SK-N-DZ (cell line): ENCODE measurements around the gene BCL11A.

Experiments used
- DNase-seq: peaks from one replicate; pipeline ENCODE4 v3.0.0-alpha.2; 2015; ENCODE audit warnings: low spot score

BCL11A gene

GRCh38 chr2:60527762-60528161 is 25.7 kb downstream of the BCL11A start:
- DNase-seq, result no peak

GRCh38 chr2:60526623-60527022 is 26.8 kb downstream of the BCL11A start:
- DNase-seq, result no peak

- DNase-seq, result no peak
These were observed 27.6 kb downstream of the BCL11A start for GRCh38 chr2:60525899-60526298.

GRCh38 chr2:60524874-60525273 is 28.6 kb downstream of the BCL11A start:
- no peak for DNase-seq

GRCh38 chr2:60523963-60524362 is 29.5 kb downstream of the BCL11A start:
- DNase-seq, result no peak

- no peak for DNase-seq
These were observed 31.0 kb downstream of the BCL11A start for GRCh38 chr2:60522462-60522861.

GRCh38 chr2:60521626-60522025 is 31.8 kb downstream of the BCL11A start:
- DNase-seq, result no peak

- DNase-seq, result peak; percentile 15
These were observed 32.4 kb downstream of the BCL11A start for GRCh38 chr2:60520917-60521539.

GRCh38 chr2:60520151-60520876 is 33.1 kb downstream of the BCL11A start:
- no peak for DNase-seq

- no peak for DNase-seq
These were observed 34.1 kb downstream of the BCL11A start for GRCh38 chr2:60519231-60519863.

GRCh38 chr2:60518567-60518966 is 34.9 kb downstream of the BCL11A start:
- no peak for DNase-seq

GRCh38 chr2:60517446-60517845 is 36.0 kb downstream of the BCL11A start:
- no peak for DNase-seq

GRCh38 chr2:60516826-60517225 is 36.6 kb downstream of the BCL11A start:
- DNase-seq, result no peak

GRCh38 chr2:60516383-60516811 is 37.1 kb downstream of the BCL11A start:
- DNase-seq, result no peak

GRCh38 chr2:60515721-60516226 is 37.7 kb downstream of the BCL11A start:
- no peak for DNase-seq

- no peak for DNase-seq
These were observed 39.5 kb downstream of the BCL11A start for GRCh38 chr2:60513996-60514395.

GRCh38 chr2:60513191-60513590 is 40.3 kb downstream of the BCL11A start:
- DNase-seq, result no peak

GRCh38 chr2:60512641-60513040 is 40.8 kb downstream of the BCL11A start:
- DNase-seq, result no peak

GRCh38 chr2:60512062-60512622 is 41.3 kb downstream of the BCL11A start:
- DNase-seq, result no peak

GRCh38 chr2:60510713-60511112 is 42.7 kb downstream of the BCL11A start:
- no peak for DNase-seq

- no peak for DNase-seq
These were observed 44.4 kb downstream of the BCL11A start for GRCh38 chr2:60509066-60509465.

- no peak for DNase-seq
These were observed 45.0 kb downstream of the BCL11A start for GRCh38 chr2:60508339-60508917.
